Activated T-helper 1 cell treated with Interleukin-2 at 50 U/mL for 16 hours (primary cell): Measurements from ENCODE around the gene ST3GAL5.
A peak's percentile ranks its signal among the peaks of the same experiment; 100 is the strongest.

Experiments
- DNase-seq: peaks from one replicate; pipeline ENCODE4 v3.0.0-alpha.2; 2020; ENCODE audit warnings: low read depth

ST3GAL5 gene

GRCh38 chr2:85866165-85866659, 22.6 kb downstream of the ST3GAL5 start:
- no peak for DNase-seq

GRCh38 chr2:85865539-85866164, 23.1 kb downstream of the ST3GAL5 start:
- no peak for DNase-seq

GRCh38 chr2:85864654-85865053, 24.1 kb downstream of the ST3GAL5 start:
- no peak for DNase-seq

- DNase-seq, result peak; percentile 24
Measured at GRCh38 chr2:85862426-85862825, 26.4 kb downstream of the ST3GAL5 start.

- DNase-seq, result no peak
Measured at GRCh38 chr2:85861650-85862049, 27.1 kb downstream of the ST3GAL5 start.

- DNase-seq, result no peak
Measured at GRCh38 chr2:85861180-85861579, 27.6 kb downstream of the ST3GAL5 start.

GRCh38 chr2:85858841-85859240, 29.9 kb downstream of the ST3GAL5 start:
- no peak for DNase-seq

- DNase-seq, result no peak
Measured at GRCh38 chr2:85854897-85855296, 33.9 kb downstream of the ST3GAL5 start.

- DNase-seq, result no peak
Measured at GRCh38 chr2:85854166-85854509, 34.7 kb downstream of the ST3GAL5 start.

- DNase-seq, result no peak
Measured at GRCh38 chr2:85853499-85854165, 35.2 kb downstream of the ST3GAL5 start.

GRCh38 chr2:85852937-85853498, 35.8 kb downstream of the ST3GAL5 start:
- peak; percentile 57 for DNase-seq

- no peak for DNase-seq
Measured at GRCh38 chr2:85852152-85852840, 36.5 kb downstream of the ST3GAL5 start.

- DNase-seq, result peak; percentile 16
Measured at GRCh38 chr2:85851253-85852151, 37.3 kb downstream of the ST3GAL5 start.

- no peak for DNase-seq
Measured at GRCh38 chr2:85850451-85850850, 38.3 kb downstream of the ST3GAL5 start.

- DNase-seq, result no peak
Measured at GRCh38 chr2:85847051-85847588, 41.7 kb downstream of the ST3GAL5 start.

GRCh38 chr2:85846411-85846810, 42.4 kb downstream of the ST3GAL5 start:
- no peak for DNase-seq

- no peak for DNase-seq
Measured at GRCh38 chr2:85844486-85844885, 44.3 kb downstream of the ST3GAL5 start.

- no peak for DNase-seq
Measured at GRCh38 chr2:85843543-85843942, 45.2 kb downstream of the ST3GAL5 start.

GRCh38 chr2:85840091-85840490, 48.7 kb downstream of the ST3GAL5 start:
- DNase-seq, result no peak

GRCh38 chr2:85839461-85839860, 49.3 kb downstream of the ST3GAL5 start:
- DNase-seq, result no peak

- no peak for DNase-seq
Measured at GRCh38 chr2:85838641-85839040, 50.1 kb downstream of the ST3GAL5 start.

- no peak for DNase-seq
Measured at GRCh38 chr2:85838181-85838580, 50.6 kb downstream of the ST3GAL5 start.
